OCI-LY3 (cell line): ENCODE data around the gene RBM20.

ENCODE experiments used
- CTCF ChIP-seq: fragments of 200-600, 300-600 bp; sonication (generic); IDR thresholded peaks from 2 replicates; pipeline ENCODE4 v1.5.1; 2014; ENCODE audit warnings: antibody characterized with exemption, low read length, low read depth
- EZH2phosphoT487 ChIP-seq: fragments of 200-600 bp; shearing (Covaris generic); IDR thresholded peaks from 2 replicates; pipeline ENCODE4 v1.6.1; 2018; ENCODE audit warnings: antibody characterized with exemption, mixed run types, low read depth

- no peak for TF ChIP-seq CTCF
- no peak for TF ChIP-seq EZH2phosphoT487
Observed at GRCh38 chr10:110694820-110695538, 50.8 kb downstream of the RBM20 start.
